HepG2 (cell line): ENCODE data around the gene ALG14. TPM values are rescaled to one million over a fixed set of nuclear protein-coding genes. Genes with fewer than 3 reads are reported as not detected.

Source experiments
- ATAC-seq: fragments of 200-7000 bp; cut with Tn5 transposase; 3 replicates; pipeline ENCODE4 v1.9.1; 2020; ENCODE audit warnings: mild to moderate bottlenecking, moderate library complexity
- BruUV-seq: library from RNA; stranded (reverse); fragments of 400-500 nt; replicated peaks from 2 replicates; lab custom pipeline; 2021; lab: Mats Ljungman, UMichigan
- CTCF ChIA-PET: fragments of 300-600 bp; formaldehyde crosslinking; extraction: SDS; loops from one replicate; lab custom pipeline; 2021; ENCODE audit warnings: low total read pairs, inconsistent platforms, low intra/inter-chr PET ratio; lab: Yijun Ruan, JAX
- POLR2A ChIA-PET: fragments of 350-600 bp; sonication (Branson Sonifier 250); formaldehyde crosslinking; loops from one replicate; lab custom pipeline; 2020; ENCODE audit warnings: antibody characterized with exemption, inconsistent platforms; lab: Yijun Ruan, JAX
- DNase-seq: peaks from one replicate; pipeline ENCODE4 v3.0.0-alpha.2; 2015; ENCODE audit warnings: low spot score
- FAIRE-seq: peaks from 3 replicates; lab custom pipeline; 2011; peaks lifted over from hg19 to GRCh38; lab: Jason Lieb, UNC
- H2AFZ ChIP-seq: one replicate; pipeline ENCODE4 v1.6.1; 2011; ENCODE audit warnings: low read length, inconsistent platforms
- H3K27ac ChIP-seq: fragments of 300-600 bp; 3 replicates; pipeline ENCODE4 v1.8.0; 2011; ENCODE audit warnings: mixed run types, mild to moderate bottlenecking, mixed read lengths, low read length, inconsistent platforms; ENCODE audit not compliant: insufficient read depth; ENCODE audit errors: extremely low read length
- H3K27me3 ChIP-seq, 2 experiments: fragments of 200-600 bp in 1 of 2; 2 replicates in 1 of 2; 3 replicates in 1 of 2; pipeline versions ENCODE4 v1.6.0 to v1.8.0; 2011; ENCODE audit warnings: low read length in 2 of 2, mild to moderate bottlenecking in 2 of 2, moderate library complexity in 2 of 2, inconsistent platforms in 1 of 2; ENCODE audit not compliant: insufficient read depth in 2 of 2, control insufficient read depth in 1 of 2
- H3K36me3 ChIP-seq, 2 experiments: fragments of 200-600 bp in 1 of 2; replicated peaks in 1 of 2; 2 replicates in 1 of 2; 3 replicates in 1 of 2; pipeline versions ENCODE4 v1.5.1 to v1.8.0; 2011; ENCODE audit warnings: low read length in 2 of 2, inconsistent platforms in 1 of 2; ENCODE audit not compliant: insufficient read depth in 2 of 2, control insufficient read depth in 1 of 2
- H3K4me1 ChIP-seq: 2 replicates; pipeline ENCODE4 v1.5.1; 2012; ENCODE audit warnings: low read length, inconsistent platforms; ENCODE audit not compliant: insufficient read depth
- H3K4me2 ChIP-seq: 2 replicates; pipeline ENCODE4 v1.6.0; 2011; ENCODE audit warnings: low read depth, low read length, inconsistent platforms
- H3K4me3 ChIP-seq, 3 experiments: fragments of 200-600 bp in 1 of 3; sonication (generic), shearing (Covaris generic) in 1 of 3; replicated peaks in 1 of 3; 2 replicates each; pipeline ENCODE4 v1.5.1; 2011 to 2016; ENCODE audit warnings: low read length in 3 of 3, inconsistent platforms in 2 of 3, low read depth in 2 of 3, mild to moderate bottlenecking in 2 of 3, control low read depth in 1 of 3, mixed read lengths in 1 of 3; ENCODE audit not compliant: insufficient read depth in 1 of 3
- H3K79me2 ChIP-seq: one replicate; pipeline ENCODE4 v1.6.1; 2011; ENCODE audit warnings: low read length, inconsistent platforms; ENCODE audit not compliant: insufficient read depth
- H3K9ac ChIP-seq: 2 replicates; pipeline ENCODE4 v1.6.0; 2011; ENCODE audit warnings: mild to moderate bottlenecking, low read depth, low read length, inconsistent platforms; ENCODE audit not compliant: insufficient read depth
- H3K9me3 ChIP-seq: 2 replicates; pipeline ENCODE4 v1.5.1; 2012; ENCODE audit warnings: mild to moderate bottlenecking, low read length
- H4K20me1 ChIP-seq: 2 replicates; pipeline ENCODE4 v1.6.0; 2011; ENCODE audit warnings: inconsistent platforms, mild to moderate bottlenecking, low read length, moderate library complexity; ENCODE audit not compliant: insufficient read depth
- DMAP1 ChIP-seq: IDR thresholded peaks from 2 replicates; pipeline ENCODE4 v1.6.1; 2016
- HIVEP1 ChIP-seq: sonication (generic); formaldehyde crosslinking; IDR thresholded peaks from 2 replicates; pipeline ENCODE4 v1.4.0; 2020; ENCODE audit warnings: mild to moderate bottlenecking, missing genetic modification reagents
- KAT8 ChIP-seq: IDR thresholded peaks from 2 replicates; pipeline ENCODE4 v1.6.1; 2016; ENCODE audit warnings: missing genetic modification reagents, missing compliant biosample characterization
- KLF16 ChIP-seq, 2 experiments: sonication (generic) in 1 of 2; formaldehyde crosslinking in 1 of 2; IDR thresholded peaks; 2 replicates each; pipeline versions ENCODE4 v1.6.1 to v1.8.0; 2016 to 2023; ENCODE audit warnings: missing genetic modification reagents in 2 of 2, missing compliant biosample characterization in 1 of 2
- TSC22D2 ChIP-seq: sonication (generic); formaldehyde crosslinking; IDR thresholded peaks from 2 replicates; pipeline ENCODE4 v1.5.1; 2020; ENCODE audit warnings: missing genetic modification reagents, mild to moderate bottlenecking, borderline replicate concordance
- ZBTB3 ChIP-seq: sonication (generic); formaldehyde crosslinking; IDR thresholded peaks from 2 replicates; pipeline ENCODE4 v1.4.0; 2020; ENCODE audit warnings: low read depth, mild to moderate bottlenecking, moderate library complexity, missing genetic modification reagents, borderline replicate concordance
- ZFY ChIP-seq: sonication (generic); formaldehyde crosslinking; IDR thresholded peaks from 2 replicates; pipeline ENCODE4 v1.4.0; 2020; ENCODE audit warnings: missing genetic modification reagents
- ZNF468 ChIP-seq: sonication (generic); formaldehyde crosslinking; IDR thresholded peaks from 2 replicates; pipeline ENCODE4 v1.8.0; 2022; ENCODE audit warnings: mild to moderate bottlenecking, moderate library complexity, missing genetic modification reagents
- WGBS: methylation state at CpG from one replicate; pipeline ENCODE4 v1.1.6; 2017; ENCODE audit warnings: low lambda C conversion rate; 5-methylcytosine and 5-hydroxymethylcytosine counted together
- in situ Hi-C: cut with HindIII; loops from 2 replicates; pipeline ENCODE4 v1.10.0; 2017; ENCODE audit warnings: low pct_unique_long_range_greater_than_20kb; ENCODE audit not compliant: extremely low pct_ligation_motif_present
- intact Hi-C: fragments of 100-400 bp; cut with micrococcal nuclease; formaldehyde crosslinking; loops from one replicate; pipeline ENCODE4 v1.10.0; 2022; ENCODE audit not compliant: unreplicated experiment
- polyA plus RNA-seq, 8 experiments: library from polyadenylated mRNA; depleted of rRNA in 3 of 8; stranded (reverse) in 7 of 8; unstranded in 1 of 8; fragments of >200 nt; fragmentation: Illumina TruSeq in 4 of 8; extraction: Trizol in 4 of 8; gene quantifications; 2 replicates each; pipeline versions ENCODE4 v1.2.1 to v1.2.3, GENCODE V29; 2011 to 2016; ENCODE audit warnings: low read depth in 4 of 8, missing spikeins in 1 of 8, mixed read lengths in 1 of 8; ENCODE audit not compliant: insufficient read depth in 1 of 8
- total RNA-seq, 5 experiments: library from RNA; depleted of rRNA; stranded (reverse); fragments of >200 nt; fragmentation: Illumina TruSeq; extraction: Trizol; gene quantifications; 2 replicates each; pipeline ENCODE4 v1.2.3, GENCODE V29; 2016; ENCODE audit warnings: low read depth in 1 of 5
- TF ChIP-seq, protein P1 (sequence below): sonication (generic); formaldehyde crosslinking; IDR thresholded peaks from 2 replicates; pipeline ENCODE4 v1.8.0; 2022; ENCODE audit warnings: low read depth, missing genetic modification reagents
- TF ChIP-seq, protein P2 (sequence below): sonication (generic); formaldehyde crosslinking; IDR thresholded peaks from 2 replicates; pipeline ENCODE4 v1.8.1; 2023; ENCODE audit warnings: mild to moderate bottlenecking, missing genetic modification reagents
- TF ChIP-seq, protein P3 (sequence below): sonication (generic); formaldehyde crosslinking; IDR thresholded peaks from 2 replicates; pipeline ENCODE4 v1.8.0; 2022; ENCODE audit warnings: missing genetic modification reagents, mild to moderate bottlenecking, moderate library complexity, borderline replicate concordance
- TF ChIP-seq, protein P4 (sequence below): sonication (generic); formaldehyde crosslinking; IDR thresholded peaks from 2 replicates; pipeline ENCODE4 v1.8.1; 2022; ENCODE audit warnings: low read depth, mild to moderate bottlenecking, missing genetic modification reagents

The ALG14 gene
- total and polyA plus RNA-seq, 2 of the 13 experiments (the other 11 are each of a cell fraction or from before 2014, with no cell fraction given): 4.5 to 12.7 TPM

DNA sequence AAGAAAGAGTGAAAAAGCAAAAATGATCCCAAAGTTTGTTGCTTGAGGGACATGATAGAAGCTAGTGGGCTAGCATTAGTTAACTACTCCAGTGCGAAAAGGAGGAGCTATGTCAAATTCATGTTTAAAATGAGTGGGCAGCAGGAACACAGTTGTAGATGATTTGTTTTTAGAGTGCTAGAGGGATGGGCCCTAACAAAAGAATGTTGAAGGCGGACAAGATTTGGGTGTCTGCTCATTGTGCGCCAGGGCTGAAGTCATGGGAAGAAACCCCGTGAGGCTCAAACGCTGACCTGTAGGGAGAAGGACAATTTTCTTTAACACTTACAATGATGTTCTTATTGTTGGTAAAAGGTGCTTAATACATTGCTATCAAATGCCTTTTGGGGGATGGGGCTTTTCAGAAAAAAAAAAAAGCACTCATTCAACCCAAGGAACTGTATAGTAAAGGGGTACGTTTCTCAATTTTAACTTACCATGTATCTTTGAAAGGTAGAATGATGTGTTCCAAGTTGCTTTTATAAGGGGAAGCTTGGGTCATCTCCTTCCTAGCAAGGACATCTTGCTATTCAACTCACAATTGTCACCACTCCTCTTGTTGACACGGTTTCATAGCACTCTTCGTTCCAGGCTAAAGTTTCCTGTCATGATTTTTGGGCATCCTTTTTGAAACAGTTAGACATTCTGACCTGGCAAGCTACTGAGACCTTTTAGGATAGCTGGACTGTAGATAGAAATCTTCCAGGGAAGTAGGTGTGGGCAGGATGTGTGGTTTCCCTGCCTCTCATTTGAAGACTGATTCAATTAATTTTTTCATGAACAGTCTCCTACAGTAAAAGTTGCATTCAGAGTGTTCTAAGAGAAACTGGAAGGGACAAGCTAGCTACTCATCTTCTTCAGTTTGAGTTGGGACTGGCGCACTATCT, 92.8 kb downstream of the ALG14 start (continued):
- TF ChIP-seq, protein P1, sequence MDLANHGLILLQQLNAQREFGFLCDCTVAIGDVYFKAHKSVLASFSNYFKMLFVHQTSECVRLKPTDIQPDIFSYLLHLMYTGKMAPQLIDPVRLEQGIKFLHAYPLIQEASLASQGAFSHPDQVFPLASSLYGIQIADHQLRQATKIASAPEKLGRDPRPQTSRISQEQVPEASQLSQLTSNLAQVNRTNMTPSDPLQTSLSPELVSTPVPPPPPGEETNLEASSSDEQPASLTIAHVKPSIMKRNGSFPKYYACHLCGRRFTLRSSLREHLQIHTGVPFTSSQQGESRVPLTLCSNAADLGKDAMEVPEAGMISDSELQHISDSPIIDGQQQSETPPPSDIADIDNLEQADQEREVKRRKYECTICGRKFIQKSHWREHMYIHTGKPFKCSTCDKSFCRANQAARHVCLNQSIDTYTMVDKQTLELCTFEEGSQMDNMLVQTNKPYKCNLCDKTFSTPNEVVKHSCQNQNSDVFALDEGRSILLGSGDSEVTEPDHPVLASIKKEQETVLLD (CRISPR knock-in tag): no peak
- TF ChIP-seq ZNF468: no peak
- TF ChIP-seq, protein P2, sequence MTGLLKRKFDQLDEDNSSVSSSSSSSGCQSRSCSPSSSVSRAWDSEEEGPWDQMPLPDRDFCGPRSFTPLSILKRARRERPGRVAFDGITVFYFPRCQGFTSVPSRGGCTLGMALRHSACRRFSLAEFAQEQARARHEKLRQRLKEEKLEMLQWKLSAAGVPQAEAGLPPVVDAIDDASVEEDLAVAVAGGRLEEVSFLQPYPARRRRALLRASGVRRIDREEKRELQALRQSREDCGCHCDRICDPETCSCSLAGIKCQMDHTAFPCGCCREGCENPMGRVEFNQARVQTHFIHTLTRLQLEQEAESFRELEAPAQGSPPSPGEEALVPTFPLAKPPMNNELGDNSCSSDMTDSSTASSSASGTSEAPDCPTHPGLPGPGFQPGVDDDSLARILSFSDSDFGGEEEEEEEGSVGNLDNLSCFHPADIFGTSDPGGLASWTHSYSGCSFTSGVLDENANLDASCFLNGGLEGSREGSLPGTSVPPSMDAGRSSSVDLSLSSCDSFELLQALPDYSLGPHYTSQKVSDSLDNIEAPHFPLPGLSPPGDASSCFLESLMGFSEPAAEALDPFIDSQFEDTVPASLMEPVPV: no peak

DNA sequence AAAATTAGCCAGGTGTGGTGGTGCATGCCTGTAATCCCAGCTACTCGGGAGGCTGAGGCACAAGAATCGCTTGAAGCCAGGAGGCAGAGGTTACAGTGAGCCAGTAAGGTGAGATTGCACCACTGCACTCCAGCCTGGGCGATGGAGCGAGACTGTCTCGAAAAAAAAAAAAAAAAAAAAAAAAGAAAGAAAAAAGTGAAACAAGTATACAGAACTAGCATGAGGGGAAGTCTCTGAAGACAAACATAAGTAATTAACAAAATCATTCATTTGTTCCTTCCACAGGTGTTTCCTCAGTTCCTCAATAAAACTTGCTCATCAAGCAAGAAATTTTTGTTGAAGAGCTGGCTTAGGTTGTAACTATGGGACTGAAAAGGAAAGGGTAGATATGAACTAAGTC, 93.6 kb downstream of the ALG14 start:
- no TSS peak for BruUV-seq
- Histone ChIP-seq H3K79me2 (no peaks in the 10 kb centered on the region), H3K4me1 (peaks cover 35% of the 10 kb centered on the region), H3K27me3 (no peaks in the 10 kb centered on the region), H2AFZ (no peak overlapping the region), H3K36me3 (no peaks in the 10 kb centered on the region; a peak in 3 of 5 replicates), H3K4me2 (no peak overlapping the region), H3K9me3 (no peaks in the 10 kb centered on the region), H3K9ac (no peak overlapping the region), H4K20me1 (no peaks in the 10 kb centered on the region), H3K4me3 (no peak overlapping the region), H3K27ac (no peak overlapping the region)
- ATAC-seq (no peak), DNase-seq (no peak), FAIRE-seq (no peak)
- WGBS: 97% methylated on average over 5 of the region's 5 CpGs
- intact Hi-C loops: no loop called here
- CTCF ChIA-PET: no interaction called here
- POLR2A ChIA-PET: no interaction called here
- in situ Hi-C loops: no loop called here
- TF ChIP-seq KLF16 (CRISPR knock-in tag; IDR thresholded peaks at IDR 0.05): no peak
- TF ChIP-seq TSC22D2: no peak
- TF ChIP-seq DMAP1 (CRISPR knock-in tag): no peak
- no peak for TF ChIP-seq ZFY
- TF ChIP-seq, protein P3, sequence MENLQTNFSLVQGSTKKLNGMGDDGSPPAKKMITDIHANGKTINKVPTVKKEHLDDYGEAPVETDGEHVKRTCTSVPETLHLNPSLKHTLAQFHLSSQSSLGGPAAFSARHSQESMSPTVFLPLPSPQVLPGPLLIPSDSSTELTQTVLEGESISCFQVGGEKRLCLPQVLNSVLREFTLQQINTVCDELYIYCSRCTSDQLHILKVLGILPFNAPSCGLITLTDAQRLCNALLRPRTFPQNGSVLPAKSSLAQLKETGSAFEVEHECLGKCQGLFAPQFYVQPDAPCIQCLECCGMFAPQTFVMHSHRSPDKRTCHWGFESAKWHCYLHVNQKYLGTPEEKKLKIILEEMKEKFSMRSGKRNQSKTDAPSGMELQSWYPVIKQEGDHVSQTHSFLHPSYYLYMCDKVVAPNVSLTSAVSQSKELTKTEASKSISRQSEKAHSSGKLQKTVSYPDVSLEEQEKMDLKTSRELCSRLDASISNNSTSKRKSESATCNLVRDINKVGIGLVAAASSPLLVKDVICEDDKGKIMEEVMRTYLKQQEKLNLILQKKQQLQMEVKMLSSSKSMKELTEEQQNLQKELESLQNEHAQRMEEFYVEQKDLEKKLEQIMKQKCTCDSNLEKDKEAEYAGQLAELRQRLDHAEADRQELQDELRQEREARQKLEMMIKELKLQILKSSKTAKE (CRISPR knock-in tag): no peak
- TF ChIP-seq KAT8 (CRISPR knock-in tag): no peak
- no peak for TF ChIP-seq ZBTB3 (CRISPR knock-in tag)
- no peak for TF ChIP-seq HIVEP1 (CRISPR knock-in tag)
- TF ChIP-seq, protein P4, sequence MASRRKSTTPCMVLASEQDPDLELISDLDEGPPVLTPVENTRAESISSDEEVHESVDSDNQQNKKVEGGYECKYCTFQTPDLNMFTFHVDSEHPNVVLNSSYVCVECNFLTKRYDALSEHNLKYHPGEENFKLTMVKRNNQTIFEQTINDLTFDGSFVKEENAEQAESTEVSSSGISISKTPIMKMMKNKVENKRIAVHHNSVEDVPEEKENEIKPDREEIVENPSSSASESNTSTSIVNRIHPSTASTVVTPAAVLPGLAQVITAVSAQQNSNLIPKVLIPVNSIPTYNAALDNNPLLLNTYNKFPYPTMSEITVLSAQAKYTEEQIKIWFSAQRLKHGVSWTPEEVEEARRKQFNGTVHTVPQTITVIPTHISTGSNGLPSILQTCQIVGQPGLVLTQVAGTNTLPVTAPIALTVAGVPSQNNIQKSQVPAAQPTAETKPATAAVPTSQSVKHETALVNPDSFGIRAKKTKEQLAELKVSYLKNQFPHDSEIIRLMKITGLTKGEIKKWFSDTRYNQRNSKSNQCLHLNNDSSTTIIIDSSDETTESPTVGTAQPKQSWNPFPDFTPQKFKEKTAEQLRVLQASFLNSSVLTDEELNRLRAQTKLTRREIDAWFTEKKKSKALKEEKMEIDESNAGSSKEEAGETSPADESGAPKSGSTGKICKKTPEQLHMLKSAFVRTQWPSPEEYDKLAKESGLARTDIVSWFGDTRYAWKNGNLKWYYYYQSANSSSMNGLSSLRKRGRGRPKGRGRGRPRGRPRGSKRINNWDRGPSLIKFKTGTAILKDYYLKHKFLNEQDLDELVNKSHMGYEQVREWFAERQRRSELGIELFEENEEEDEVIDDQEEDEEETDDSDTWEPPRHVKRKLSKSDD (CRISPR knock-in tag): no peak
